RWPE1 (cell line): ENCODE measurements around the gene TRERF1.
A peak's percentile ranks its signal among the peaks of the same experiment; 100 is the strongest.

ENCODE experiments used
- CTCF ChIA-PET: fragments of 350-600 bp; sonication (Branson Sonifier 250); formaldehyde crosslinking; extraction: SDS; loops from one replicate; lab custom pipeline; 2021; lab: Yijun Ruan, JAX
- POLR2A ChIA-PET: fragments of 400-600 bp; formaldehyde crosslinking; extraction: SDS; loops from one replicate; lab custom pipeline; 2020; ENCODE audit warnings: antibody characterized with exemption; ENCODE audit not compliant: low non-redundant PET; lab: Yijun Ruan, JAX
- DNase-seq: peaks from one replicate; pipeline ENCODE4 v3.0.0; 2012; ENCODE audit warnings: low spot score
- H3K27ac ChIP-seq: fragments of 450-650 bp; 2 replicates; pipeline ENCODE4 v1.5.1; 2017
- TF ChIP-seq, protein P1 (sequence below): fragments of 450-650 bp; conservative IDR thresholded peaks from 2 replicates; pipeline ENCODE4 v1.5.1; 2017; ENCODE audit warnings: low read depth, mild to moderate bottlenecking

Gene TRERF1

DNA sequence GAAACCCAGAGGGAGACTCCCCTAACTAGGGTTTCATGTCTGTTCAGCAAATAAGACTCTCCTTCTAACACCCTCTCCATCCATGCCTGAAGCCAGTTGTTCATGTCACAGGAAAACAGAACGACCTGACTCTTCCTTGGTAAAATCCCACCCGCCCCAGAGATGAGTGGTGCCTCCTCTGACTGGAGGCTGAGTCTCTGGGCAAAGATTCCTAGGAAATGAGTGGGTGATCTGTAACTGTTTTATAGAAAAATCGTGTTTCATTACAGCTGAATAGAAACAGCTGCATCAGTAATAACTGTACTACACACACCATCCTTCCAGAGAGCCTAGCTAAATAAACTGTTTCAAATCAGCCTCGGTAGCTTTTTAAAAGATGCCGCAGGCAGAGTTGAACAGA lies 196.7 kb downstream of the TRERF1 start:
- H3K27ac ChIP-seq = peak overlapping the region; percentile 18
- ChIA-PET CTCF (no interaction called here), POLR2A (no interaction called here)
- no peak for DNase-seq
- TF ChIP-seq, protein P1, sequence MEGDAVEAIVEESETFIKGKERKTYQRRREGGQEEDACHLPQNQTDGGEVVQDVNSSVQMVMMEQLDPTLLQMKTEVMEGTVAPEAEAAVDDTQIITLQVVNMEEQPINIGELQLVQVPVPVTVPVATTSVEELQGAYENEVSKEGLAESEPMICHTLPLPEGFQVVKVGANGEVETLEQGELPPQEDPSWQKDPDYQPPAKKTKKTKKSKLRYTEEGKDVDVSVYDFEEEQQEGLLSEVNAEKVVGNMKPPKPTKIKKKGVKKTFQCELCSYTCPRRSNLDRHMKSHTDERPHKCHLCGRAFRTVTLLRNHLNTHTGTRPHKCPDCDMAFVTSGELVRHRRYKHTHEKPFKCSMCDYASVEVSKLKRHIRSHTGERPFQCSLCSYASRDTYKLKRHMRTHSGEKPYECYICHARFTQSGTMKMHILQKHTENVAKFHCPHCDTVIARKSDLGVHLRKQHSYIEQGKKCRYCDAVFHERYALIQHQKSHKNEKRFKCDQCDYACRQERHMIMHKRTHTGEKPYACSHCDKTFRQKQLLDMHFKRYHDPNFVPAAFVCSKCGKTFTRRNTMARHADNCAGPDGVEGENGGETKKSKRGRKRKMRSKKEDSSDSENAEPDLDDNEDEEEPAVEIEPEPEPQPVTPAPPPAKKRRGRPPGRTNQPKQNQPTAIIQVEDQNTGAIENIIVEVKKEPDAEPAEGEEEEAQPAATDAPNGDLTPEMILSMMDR = no peak

DNA sequence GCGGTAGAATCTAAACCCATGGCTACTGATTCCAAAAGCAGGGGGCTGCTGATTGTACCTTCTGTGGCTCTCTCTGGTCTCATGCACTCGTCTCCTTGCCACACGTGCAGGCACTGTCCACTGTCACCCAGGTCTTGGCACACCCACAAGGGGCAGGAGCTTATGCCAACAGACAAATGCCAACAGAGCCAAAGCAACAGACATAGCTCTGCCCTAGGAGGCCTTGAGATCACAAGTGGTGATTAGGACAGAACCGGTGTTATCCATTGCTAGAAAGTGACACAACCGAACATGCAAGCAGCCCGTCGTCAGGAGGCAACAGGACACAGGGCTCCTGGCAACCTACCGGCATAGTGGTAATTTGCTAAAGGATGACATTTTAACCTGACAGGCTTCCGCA lies 197.2 kb downstream of the TRERF1 start:
- TF ChIP-seq, protein P1 = no peak
- DNase-seq = no peak
- POLR2A ChIA-PET = no interaction called here
- CTCF ChIA-PET = no interaction called here
- peak overlapping the region; percentile 18 for H3K27ac ChIP-seq

DNA sequence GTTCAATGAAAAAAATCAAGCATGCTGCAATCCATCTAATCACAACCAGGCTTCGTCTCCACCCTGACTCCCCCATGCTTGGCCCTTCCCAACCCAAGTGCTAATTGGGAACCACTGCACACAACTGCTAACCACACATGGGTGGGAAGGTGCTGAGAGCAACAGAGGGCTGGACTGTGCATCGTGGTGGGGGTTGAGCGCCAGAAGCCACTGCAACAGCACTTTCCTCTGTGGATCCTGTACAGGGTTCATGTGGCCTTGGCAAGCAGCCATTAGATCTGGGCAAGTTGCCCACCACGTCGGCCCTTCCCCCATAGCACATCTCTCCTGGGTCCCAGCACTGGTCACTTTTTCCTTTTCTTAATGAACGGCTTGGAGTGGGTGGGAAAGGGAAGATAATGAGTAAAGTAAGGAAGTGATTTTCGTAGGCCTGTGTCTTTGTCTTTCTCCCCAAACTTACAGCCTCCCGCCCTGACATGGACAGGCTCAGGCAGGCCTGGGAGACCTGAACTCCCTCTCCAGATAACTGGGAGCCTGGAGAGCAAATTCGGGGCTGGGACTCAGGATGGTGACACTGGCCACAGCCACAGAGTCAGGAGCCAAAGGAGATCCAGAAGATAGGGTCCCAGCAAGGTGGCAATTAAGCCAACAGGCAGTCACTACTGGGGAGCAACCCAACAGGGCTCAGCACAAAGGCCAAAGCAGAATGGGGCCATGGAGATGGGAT lies 199.7 kb downstream of the TRERF1 start:
- no peak for DNase-seq
- ChIA-PET POLR2A (no interaction called here), CTCF (interaction anchor here (0.9 to 1.0 kb wide), 2 partner anchors 9 to 199 kb away, joined by 3 to 6 read pairs; no protein-coding TSS in a partner anchor)
- H3K27ac ChIP-seq = peak overlapping the region; percentile 82
- TF ChIP-seq, protein P1 = no peak

DNA sequence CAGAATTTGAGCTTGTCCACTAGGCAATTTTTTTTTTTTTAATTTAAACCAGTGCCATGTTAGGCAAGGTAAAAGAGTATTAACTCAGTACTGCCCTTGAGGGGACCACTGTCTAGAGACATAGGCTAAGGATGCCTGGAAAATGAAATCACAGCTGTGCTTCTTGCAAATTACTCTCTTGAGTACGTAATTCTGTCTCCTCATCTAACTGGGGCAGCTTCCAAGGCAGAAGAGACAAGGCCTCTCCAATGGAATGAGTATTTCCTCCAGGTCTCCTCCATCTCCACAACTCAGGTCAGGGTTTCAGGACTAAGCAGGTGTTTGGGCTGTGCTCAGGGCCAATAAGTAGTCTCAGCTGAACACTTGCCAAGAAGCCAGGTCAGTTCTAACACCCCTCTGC lies 200.2 kb downstream of the TRERF1 start:
- H3K27ac ChIP-seq = peak overlapping the region; percentile 82
- no peak for DNase-seq
- ChIA-PET POLR2A (no interaction called here), CTCF (interaction anchor here (0.9 kb wide), 1 partner anchor 199 kb away, joined by 6 read pairs; no protein-coding TSS in a partner anchor)
- TF ChIP-seq, protein P1 = no peak

DNA sequence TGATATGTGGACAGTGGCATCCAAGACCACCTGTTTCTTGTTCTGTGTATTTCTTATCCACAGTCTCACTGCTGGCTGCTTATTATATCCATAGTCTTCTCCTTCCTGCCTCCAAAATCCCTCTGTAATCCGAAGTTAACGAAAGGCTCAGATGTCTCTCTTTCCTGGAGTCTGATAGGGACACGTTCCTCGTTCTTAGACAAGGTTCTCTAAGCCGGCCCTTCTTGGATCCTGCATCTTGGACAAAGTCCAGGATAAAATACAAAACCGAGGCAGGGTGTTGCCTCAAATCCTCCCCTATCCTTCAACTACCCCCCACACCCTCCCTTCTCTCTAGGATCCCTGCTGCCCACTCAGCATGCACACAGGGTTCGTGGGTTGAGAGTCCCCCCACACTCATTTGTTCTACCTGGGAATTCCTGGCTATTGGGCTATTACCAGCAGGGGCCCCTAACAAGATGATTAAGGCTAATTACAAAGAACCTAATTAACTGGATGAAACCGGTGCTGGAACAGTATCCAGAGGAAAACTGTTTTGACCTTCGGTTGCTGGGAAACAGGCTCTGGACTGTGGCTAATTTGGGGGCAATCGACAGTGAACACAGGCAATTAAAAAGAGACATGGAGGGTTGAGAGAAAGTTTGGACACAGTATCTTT lies 201.3 kb downstream of the TRERF1 start:
- no peak for DNase-seq
- CTCF ChIA-PET = no interaction called here
- TF ChIP-seq, protein P1 = no peak
- POLR2A ChIA-PET = no interaction called here
- peak overlapping the region; percentile 87 for H3K27ac ChIP-seq

DNA sequence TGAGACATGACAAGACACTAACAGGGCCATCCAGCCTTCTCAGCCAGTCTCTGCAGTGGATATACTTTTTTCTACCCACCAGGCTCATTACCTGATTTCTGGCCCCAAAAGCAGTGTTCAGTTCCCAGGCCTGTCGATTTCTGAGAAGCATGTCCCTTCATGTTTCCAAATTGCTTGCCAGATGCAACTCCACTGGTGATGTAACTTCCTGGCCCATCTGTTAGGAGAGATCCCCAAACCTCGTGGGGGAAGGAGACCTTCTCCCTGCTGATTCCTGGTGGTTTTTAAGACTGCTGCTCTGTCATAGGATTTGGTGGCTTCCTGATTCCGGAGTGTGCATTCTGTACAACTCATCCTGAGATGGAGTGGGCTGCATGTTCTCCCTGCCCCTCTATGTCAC lies 202.4 kb downstream of the TRERF1 start:
- DNase-seq = peak; percentile 53
- ChIA-PET CTCF (no interaction called here), POLR2A (no interaction called here)
- TF ChIP-seq, protein P1 = no peak
- H3K27ac ChIP-seq = peak overlapping the region; percentile 87
